Measurements from ENCODE around the gene LIMS1. TPM values are rescaled to one million over a fixed set of nuclear protein-coding genes. Genes with fewer than 3 reads are reported as not detected.

The LIMS1 gene
- total and polyA plus RNA-seq, 2 experiments from 2014 or later: 28.6 to 36.9 TPM

- H3K9me3 Mint-ChIP-seq: no peaks in the 10 kb centered on the region
- no peak overlapping the region for H3K4me2 ChIP-seq
- no peak overlapping the region for H3K27ac ChIP-seq (ENCODE audit: low read depth)
- ATAC-seq (peak; percentile 58), DNase-seq (ENCODE audit: low spot score) (no peak)
- no peaks in the 10 kb centered on the region for H3K9me2 ChIP-seq (ENCODE audit: insufficient read depth)
- no peak overlapping the region for H3K27ac Mint-ChIP-seq
- no peaks in the 10 kb centered on the region for H3K36me3 Mint-ChIP-seq (ENCODE audit: low read depth)
- peaks cover 23% of the 10 kb centered on the region for H3K4me1 Mint-ChIP-seq
- TF ChIP-seq REST (IDR thresholded peaks at IDR 0.05; ENCODE audit: unreplicated experiment): no peak
- TF ChIP-seq, protein P1, sequence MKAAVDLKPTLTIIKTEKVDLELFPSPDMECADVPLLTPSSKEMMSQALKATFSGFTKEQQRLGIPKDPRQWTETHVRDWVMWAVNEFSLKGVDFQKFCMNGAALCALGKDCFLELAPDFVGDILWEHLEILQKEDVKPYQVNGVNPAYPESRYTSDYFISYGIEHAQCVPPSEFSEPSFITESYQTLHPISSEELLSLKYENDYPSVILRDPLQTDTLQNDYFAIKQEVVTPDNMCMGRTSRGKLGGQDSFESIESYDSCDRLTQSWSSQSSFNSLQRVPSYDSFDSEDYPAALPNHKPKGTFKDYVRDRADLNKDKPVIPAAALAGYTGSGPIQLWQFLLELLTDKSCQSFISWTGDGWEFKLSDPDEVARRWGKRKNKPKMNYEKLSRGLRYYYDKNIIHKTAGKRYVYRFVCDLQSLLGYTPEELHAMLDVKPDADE (IDR thresholded peaks at IDR 0.05): no peak
- no peak for TF ChIP-seq ZNF114 (CRISPR knock-in tag; IDR thresholded peaks at IDR 0.05)
- H3K79me2 ChIP-seq (replicated peaks; ENCODE audit: insufficient read depth): peaks cover 68% of the 10 kb centered on the region
- H3K4me3 ChIP-seq: no peak overlapping the region
- no peak overlapping the region for H3K4me3 Mint-ChIP-seq
- H3K4me1 ChIP-seq (ENCODE audit: insufficient read depth): peaks cover 21% of the 10 kb centered on the region
- no peaks in the 10 kb centered on the region for H3K27me3 ChIP-seq (ENCODE audit: insufficient read depth)
- H3F3A ChIP-seq (replicated peaks; ENCODE audit: low read depth): no peaks in the 10 kb centered on the region
- 0 out of 2 replicates have a peak, but pooled peaks cover 4% of the 10 kb centered on the region for H4K20me1 ChIP-seq (replicated peaks; ENCODE audit: insufficient read depth)
- H3K36me3 ChIP-seq (ENCODE audit: insufficient read depth): no peaks in the 10 kb centered on the region
- H3K27me3 Mint-ChIP-seq (ENCODE audit: insufficient read depth, low read depth, poor library complexity): peaks cover 5% of the 10 kb centered on the region
- no peak overlapping the region for H2AFZ ChIP-seq
These were observed 36.1 kb downstream of the LIMS1 start for GRCh38 chr2:108570416-108570815.

- no peak for DNase-seq (ENCODE audit: low spot score)
- H3K79me2 ChIP-seq (replicated peaks; ENCODE audit: insufficient read depth): peaks cover 71% of the 10 kb centered on the region
- peaks cover 31% of the 10 kb centered on the region for H3K4me1 Mint-ChIP-seq
These were observed 37.0 kb downstream of the LIMS1 start for GRCh38 chr2:108571286-108571685.

More at GRCh38 chr2:108571286-108571685, 37.0 kb downstream of the LIMS1 start:
- Histone ChIP-seq H3F3A (replicated peaks; ENCODE audit: low read depth) (no peaks in the 10 kb centered on the region), H3K36me3 (ENCODE audit: insufficient read depth) (no peaks in the 10 kb centered on the region), H3K4me1 (ENCODE audit: insufficient read depth) (peaks cover 30% of the 10 kb centered on the region), H3K4me2 (no peak overlapping the region), H3K9me2 (ENCODE audit: insufficient read depth) (no peaks in the 10 kb centered on the region), H3K4me3 (no peak overlapping the region), H4K20me1 (replicated peaks; ENCODE audit: insufficient read depth) (0 out of 2 replicates have a peak, but pooled peaks cover 4% of the 10 kb centered on the region), H2AFZ (no peak overlapping the region), H3K27me3 (ENCODE audit: insufficient read depth) (no peaks in the 10 kb centered on the region), H3K27ac (ENCODE audit: low read depth) (no peak overlapping the region)
- H3K27me3 Mint-ChIP-seq (ENCODE audit: insufficient read depth, low read depth, poor library complexity): peaks cover 5% of the 10 kb centered on the region
- H3K36me3 Mint-ChIP-seq (ENCODE audit: low read depth): no peaks in the 10 kb centered on the region
- H3K9me3 Mint-ChIP-seq: no peaks in the 10 kb centered on the region
- no peak for TF ChIP-seq STAT1 (IDR thresholded peaks at IDR 0.05; ENCODE audit: unreplicated experiment)
- no peak for TF ChIP-seq REST (IDR thresholded peaks at IDR 0.05; ENCODE audit: unreplicated experiment)
- TF ChIP-seq, protein P2, sequence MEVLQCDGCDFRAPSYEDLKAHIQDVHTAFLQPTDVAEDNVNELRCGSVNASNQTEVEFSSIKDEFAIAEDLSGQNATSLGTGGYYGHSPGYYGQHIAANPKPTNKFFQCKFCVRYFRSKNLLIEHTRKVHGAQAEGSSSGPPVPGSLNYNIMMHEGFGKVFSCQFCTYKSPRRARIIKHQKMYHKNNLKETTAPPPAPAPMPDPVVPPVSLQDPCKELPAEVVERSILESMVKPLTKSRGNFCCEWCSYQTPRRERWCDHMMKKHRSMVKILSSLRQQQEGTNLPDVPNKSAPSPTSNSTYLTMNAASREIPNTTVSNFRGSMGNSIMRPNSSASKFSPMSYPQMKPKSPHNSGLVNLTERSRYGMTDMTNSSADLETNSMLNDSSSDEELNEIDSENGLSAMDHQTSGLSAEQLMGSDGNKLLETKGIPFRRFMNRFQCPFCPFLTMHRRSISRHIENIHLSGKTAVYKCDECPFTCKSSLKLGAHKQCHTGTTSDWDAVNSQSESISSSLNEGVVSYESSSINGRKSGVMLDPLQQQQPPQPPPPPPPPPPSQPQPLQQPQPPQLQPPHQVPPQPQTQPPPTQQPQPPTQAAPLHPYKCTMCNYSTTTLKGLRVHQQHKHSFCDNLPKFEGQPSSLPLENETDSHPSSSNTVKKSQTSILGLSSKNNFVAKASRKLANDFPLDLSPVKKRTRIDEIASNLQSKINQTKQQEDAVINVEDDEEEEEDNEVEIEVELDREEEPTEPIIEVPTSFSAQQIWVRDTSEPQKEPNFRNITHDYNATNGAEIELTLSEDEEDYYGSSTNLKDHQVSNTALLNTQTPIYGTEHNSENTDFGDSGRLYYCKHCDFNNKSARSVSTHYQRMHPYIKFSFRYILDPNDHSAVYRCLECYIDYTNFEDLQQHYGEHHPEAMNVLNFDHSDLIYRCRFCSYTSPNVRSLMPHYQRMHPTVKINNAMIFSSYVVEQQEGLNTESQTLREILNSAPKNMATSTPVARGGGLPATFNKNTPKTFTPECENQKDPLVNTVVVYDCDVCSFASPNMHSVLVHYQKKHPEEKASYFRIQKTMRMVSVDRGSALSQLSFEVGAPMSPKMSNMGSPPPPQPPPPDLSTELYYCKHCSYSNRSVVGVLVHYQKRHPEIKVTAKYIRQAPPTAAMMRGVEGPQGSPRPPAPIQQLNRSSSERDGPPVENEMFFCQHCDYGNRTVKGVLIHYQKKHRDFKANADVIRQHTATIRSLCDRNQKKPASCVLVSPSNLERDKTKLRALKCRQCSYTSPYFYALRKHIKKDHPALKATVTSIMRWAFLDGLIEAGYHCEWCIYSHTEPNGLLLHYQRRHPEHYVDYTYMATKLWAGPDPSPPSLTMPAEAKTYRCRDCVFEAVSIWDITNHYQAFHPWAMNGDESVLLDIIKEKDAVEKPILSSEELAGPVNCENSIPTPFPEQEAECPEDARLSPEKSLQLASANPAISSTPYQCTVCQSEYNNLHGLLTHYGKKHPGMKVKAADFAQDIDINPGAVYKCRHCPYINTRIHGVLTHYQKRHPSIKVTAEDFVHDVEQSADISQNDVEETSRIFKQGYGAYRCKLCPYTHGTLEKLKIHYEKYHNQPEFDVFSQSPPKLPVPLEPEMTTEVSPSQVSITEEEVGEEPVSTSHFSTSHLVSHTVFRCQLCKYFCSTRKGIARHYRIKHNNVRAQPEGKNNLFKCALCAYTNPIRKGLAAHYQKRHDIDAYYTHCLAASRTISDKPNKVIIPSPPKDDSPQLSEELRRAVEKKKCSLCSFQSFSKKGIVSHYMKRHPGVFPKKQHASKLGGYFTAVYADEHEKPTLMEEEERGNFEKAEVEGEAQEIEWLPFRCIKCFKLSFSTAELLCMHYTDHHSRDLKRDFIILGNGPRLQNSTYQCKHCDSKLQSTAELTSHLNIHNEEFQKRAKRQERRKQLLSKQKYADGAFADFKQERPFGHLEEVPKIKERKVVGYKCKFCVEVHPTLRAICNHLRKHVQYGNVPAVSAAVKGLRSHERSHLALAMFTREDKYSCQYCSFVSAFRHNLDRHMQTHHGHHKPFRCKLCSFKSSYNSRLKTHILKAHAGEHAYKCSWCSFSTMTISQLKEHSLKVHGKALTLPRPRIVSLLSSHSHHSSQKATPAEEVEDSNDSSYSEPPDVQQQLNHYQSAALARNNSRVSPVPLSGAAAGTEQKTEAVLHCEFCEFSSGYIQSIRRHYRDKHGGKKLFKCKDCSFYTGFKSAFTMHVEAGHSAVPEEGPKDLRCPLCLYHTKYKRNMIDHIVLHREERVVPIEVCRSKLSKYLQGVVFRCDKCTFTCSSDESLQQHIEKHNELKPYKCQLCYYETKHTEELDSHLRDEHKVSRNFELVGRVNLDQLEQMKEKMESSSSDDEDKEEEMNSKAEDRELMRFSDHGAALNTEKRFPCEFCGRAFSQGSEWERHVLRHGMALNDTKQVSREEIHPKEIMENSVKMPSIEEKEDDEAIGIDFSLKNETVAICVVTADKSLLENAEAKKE (CRISPR knock-in tag; IDR thresholded peaks at IDR 0.05): no peak
- no peak overlapping the region for H3K4me3 Mint-ChIP-seq
- ATAC-seq: no peak
- H3K27ac Mint-ChIP-seq: no peak overlapping the region

Measured in GM23338 (cell line).